K562 (cell line): Measurements from ENCODE around the gene NES. TPM values are rescaled to one million over a fixed set of nuclear protein-coding genes. Genes with fewer than 3 reads are reported as not detected.
A peak's percentile ranks its signal among the peaks of the same experiment; 100 is the strongest.

Experiments
- ATAC-seq: fragments of 200-7000 bp; cut with Tn5 transposase; 3 replicates; pipeline ENCODE4 v1.9.1; 2020; ENCODE audit warnings: moderate library complexity
- BruUV-seq: library from RNA; stranded (reverse); fragments of 400-500 nt; replicated peaks from 2 replicates; lab custom pipeline; 2021; lab: Mats Ljungman, UMichigan
- CTCF ChIA-PET: fragments of 300-600 bp; formaldehyde crosslinking; extraction: SDS; loops from one replicate; lab custom pipeline; 2021; ENCODE audit warnings: low intra/inter-chr PET ratio; lab: Yijun Ruan, JAX
- POLR2A ChIA-PET: fragments of 300-600, 350-650 bp; sonication (Branson Sonifier 250); formaldehyde crosslinking; extraction: SDS; loops from one replicate; lab custom pipeline; 2021; ENCODE audit warnings: antibody characterized with exemption, inconsistent platforms; lab: Yijun Ruan, JAX
- DNase-seq, 4 experiments: peaks; one replicate each; pipeline versions ENCODE4 v3.0.0 to v3.0.0-alpha.2; 2011 to 2018; ENCODE audit warnings: low spot score in 3 of 4, mixed read lengths in 3 of 4; ENCODE audit errors: extremely low read depth in 1 of 4
- FAIRE-seq: peaks from 2 replicates; lab custom pipeline; 2011; peaks lifted over from hg19 to GRCh38; lab: Jason Lieb, UNC
- H2AFZ ChIP-seq: 2 replicates; pipeline ENCODE4 v1.6.0; 2011; ENCODE audit warnings: low read depth, low read length, control low read depth, inconsistent platforms
- H3K27ac ChIP-seq: fragments of 200-600 bp; 3 replicates; pipeline ENCODE4 v1.8.0; 2011; ENCODE audit warnings: low read depth, mild to moderate bottlenecking, control low read depth, inconsistent platforms, low read length, moderate library complexity, mixed read lengths; ENCODE audit errors: extremely low read depth
- H3K27me3 ChIP-seq, 2 experiments: fragments of 300-600 bp in 1 of 2; 2 replicates in 1 of 2; 3 replicates in 1 of 2; pipeline versions ENCODE4 v1.6.0 to v1.8.0; 2011; ENCODE audit warnings: inconsistent platforms in 2 of 2, low read length in 2 of 2, mild to moderate bottlenecking in 1 of 2, mixed read lengths in 1 of 2, moderate library complexity in 1 of 2; ENCODE audit not compliant: control insufficient read depth in 2 of 2, insufficient read depth in 2 of 2
- H3K36me3 ChIP-seq: fragments of 300-600 bp; 3 replicates; pipeline ENCODE4 v1.8.0; 2011; ENCODE audit warnings: mild to moderate bottlenecking, low read length, inconsistent platforms; ENCODE audit not compliant: control insufficient read depth, insufficient read depth
- H3K4me1 ChIP-seq, 2 experiments: fragments of 200-600 bp in 1 of 2; replicated peaks in 1 of 2; 2 replicates in 1 of 2; 3 replicates in 1 of 2; pipeline versions ENCODE4 v1.5.1 to v1.8.0; 2011; ENCODE audit warnings: inconsistent platforms in 2 of 2, low read length in 2 of 2, mild to moderate bottlenecking in 1 of 2, mixed read lengths in 1 of 2, moderate library complexity in 1 of 2; ENCODE audit not compliant: control insufficient read depth in 2 of 2, insufficient read depth in 2 of 2
- H3K4me2 ChIP-seq: 2 replicates; pipeline ENCODE4 v1.6.1; 2011; ENCODE audit warnings: low read length, control low read depth, inconsistent platforms, mixed read lengths; ENCODE audit not compliant: insufficient read depth
- H3K4me3 ChIP-seq: fragments of 200-600 bp; sonication (generic), shearing (Covaris generic); 2 replicates; pipeline ENCODE4 v1.5.1; 2016; ENCODE audit warnings: control low read depth, inconsistent platforms
- H3K79me2 ChIP-seq: fragments of 200-600 bp; 3 replicates; pipeline ENCODE4 v1.8.0; 2011; ENCODE audit warnings: low read length, inconsistent platforms; ENCODE audit not compliant: control insufficient read depth, insufficient read depth
- H3K9ac ChIP-seq, 2 experiments: 2 replicates each; pipeline versions ENCODE4 v1.6.0 to v1.6.1; 2011; ENCODE audit warnings: low read depth in 2 of 2, low read length in 2 of 2, control low read depth in 1 of 2, inconsistent platforms in 1 of 2, mild to moderate bottlenecking in 1 of 2, mixed read lengths in 1 of 2; ENCODE audit not compliant: insufficient read depth in 1 of 2
- H3K9me1 ChIP-seq: one replicate; pipeline ENCODE4 v1.6.0; 2011; ENCODE audit warnings: inconsistent platforms, mild to moderate bottlenecking, low read length, moderate library complexity; ENCODE audit not compliant: control insufficient read depth, insufficient read depth
- H3K9me3 ChIP-seq: replicated peaks from 2 replicates; pipeline ENCODE4 v1.5.1; 2011; ENCODE audit warnings: low read depth, low read length, inconsistent platforms; ENCODE audit not compliant: control insufficient read depth, insufficient read depth
- H4K20me1 ChIP-seq: replicated peaks from 2 replicates; pipeline ENCODE4 v1.6.1; 2011; ENCODE audit warnings: low read length, inconsistent platforms, mixed read lengths; ENCODE audit not compliant: control insufficient read depth, insufficient read depth
- E2F1 ChIP-seq: sonication (generic); formaldehyde crosslinking; IDR thresholded peaks from 2 replicates; pipeline ENCODE4 v1.8.1; 2023; ENCODE audit warnings: mild to moderate bottlenecking, missing genetic modification reagents, moderate library complexity
- RBFOX2 ChIP-seq: fragments of 200-400 bp; formaldehyde crosslinking; IDR thresholded peaks from 2 replicates; pipeline ENCODE4 v1.6.1; 2017; ENCODE audit warnings: low read depth, mild to moderate bottlenecking, low read length, moderate library complexity
- whole genome bisulfite sequencing: fragments of 100-300 bp; shearing (Covaris generic); methylation state at CpG from one replicate; pipeline ENCODE4 v1.1.6; 2016; ENCODE audit warnings: low coverage, mixed read lengths; ENCODE audit not compliant: insufficient coverage; ENCODE audit errors: missing lambda C conversion rate; 5-methylcytosine and 5-hydroxymethylcytosine counted together
- in situ Hi-C: fragments of 300-500 bp; cut with MboI; formaldehyde crosslinking; loops from 4 replicates; pipeline ENCODE4 v1.15.0; 2018; ENCODE audit warnings: inconsistent platforms, mixed read lengths
- intact Hi-C: fragments of 100-400 bp; cut with micrococcal nuclease; formaldehyde crosslinking; loops from 2 replicates; pipeline ENCODE4 v1.14.2; 2022
- polyA plus RNA-seq, 8 experiments: library from polyadenylated mRNA; depleted of rRNA in 4 of 8; stranded (reverse) in 5 of 8; unstranded in 3 of 8; fragments of >200 nt; fragmentation: Nextera tagmentation in 2 of 8; fragmentation: Illumina TruSeq in 1 of 8; extraction: Ambion mirVana in 2 of 8; extraction: Trizol in 1 of 8; gene quantifications; 2 replicates each; pipeline versions ENCODE4 v1.2.1 to v1.2.3, GENCODE V29; 2011 to 2014; ENCODE audit warnings: inconsistent platforms in 1 of 8, missing spikeins in 1 of 8
- total RNA-seq, 7 experiments: library from RNA; depleted of rRNA in 6 of 7; stranded (reverse); fragments of >200 nt in 6 of 7; fragmentation: Illumina TruSeq in 2 of 7; extraction: Trizol in 2 of 7; gene quantifications; 2 replicates each; pipeline versions ENCODE4 v1.2.1 to v1.2.3, GENCODE V29; 2011 to 2021; ENCODE audit warnings: low replicate concordance in 1 of 7

Gene NES
- total and polyA plus RNA-seq, 9 of the 15 experiments (the other 6 are each of a cell fraction or from before 2014, with no cell fraction given), result 0.10 to 8.6 (median 4.2) TPM

DNA sequence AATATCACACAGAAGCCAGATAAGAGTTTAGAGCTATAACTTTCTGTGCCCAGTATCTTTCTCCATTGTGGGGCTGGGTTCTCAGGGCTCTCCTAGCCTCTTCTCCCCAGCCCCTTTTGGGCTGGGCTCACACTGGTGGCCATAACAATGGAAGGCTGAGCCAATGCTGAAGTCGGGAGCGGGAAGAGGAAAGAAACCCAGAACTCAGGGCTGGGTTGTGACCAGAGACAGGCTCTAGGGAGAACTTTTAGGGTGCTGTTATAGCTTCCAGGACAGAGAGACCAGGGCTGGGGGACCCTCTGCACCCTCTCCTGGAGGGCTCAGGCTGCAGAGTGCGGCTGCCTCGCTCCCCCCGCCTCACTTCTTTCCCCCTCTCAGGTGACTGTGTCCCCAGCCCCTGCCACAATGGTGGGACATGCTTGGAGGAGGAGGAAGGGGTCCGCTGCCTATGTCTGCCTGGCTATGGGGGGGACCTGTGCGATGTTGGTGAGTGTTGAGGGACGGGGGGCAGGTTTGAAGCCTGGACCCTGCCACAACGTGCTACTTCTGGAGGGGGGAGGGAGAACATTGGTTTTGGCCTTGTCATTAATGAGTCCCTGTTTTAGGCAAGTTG, 21.2 kb downstream of the NES start:
- ChIA-PET CTCF (interaction anchor here (0.9 to 4.8 kb wide), 2 partner anchors 29 to 30 kb away, joined by 4 to 58 read pairs; no protein-coding TSS in a partner anchor), POLR2A (interaction anchor here (0.6 kb wide), 1 partner anchor 16 kb away, joined by 3 read pairs; no protein-coding TSS in a partner anchor)
- peak; percentile 41; the same call in 1 of the 2 replicates for TF ChIP-seq RBFOX2
- no peak for TF ChIP-seq E2F1 (CRISPR knock-in tag)
- Histone ChIP-seq H2AFZ (no peak overlapping the region), H3K9ac (peak overlapping the region in 1 of 2 experiments; percentile 74; a peak in 2 of 4 replicates), H4K20me1 (peaks cover 86% of the 10 kb centered on the region), H3K4me3 (no peak overlapping the region), H3K36me3 (peaks cover 64% of the 10 kb centered on the region; the same call in 2 of the 3 replicates), H3K4me1 (peaks cover 34 to 52% of the 10 kb centered on the region in 2 experiments), H3K9me3 (no peaks in the 10 kb centered on the region), H3K79me2 (peaks cover 80% of the 10 kb centered on the region), H3K27me3 (no peaks in the 10 kb centered on the region), H3K27ac (no peak overlapping the region), H3K9me1 (peaks cover 59% of the 10 kb centered on the region), H3K4me2 (no peak overlapping the region)
- DNase-seq (no peak), FAIRE-seq (no peak), ATAC-seq (no peak)
- intact Hi-C loops, result no loop called here
- 79% methylated on average over 6 of the region's 9 CpGs for WGBS
- in situ Hi-C loops, result no loop called here
- no TSS peak for BruUV-seq
